HEK293 (cell line): ENCODE results near the gene TFR2.

Experiments
- CTCF ChIA-PET: fragments of 350-600 bp; formaldehyde crosslinking; extraction: SDS; loops from one replicate; lab custom pipeline; 2021; ENCODE audit warnings: antibody characterized with exemption; lab: Yijun Ruan, JAX
- POLR2A ChIA-PET: fragments of 300-600 bp; formaldehyde crosslinking; extraction: SDS; loops from one replicate; lab custom pipeline; 2020; ENCODE audit warnings: antibody characterized with exemption, inconsistent platforms; lab: Yijun Ruan, JAX
- H3K27ac ChIP-seq: fragments of 200-500 bp; sonication (Bioruptor generic); 2 replicates; pipeline ENCODE4 v1.5.1; 2014; ENCODE audit warnings: low read depth, low read length, control low read depth, inconsistent platforms; ENCODE audit errors: extremely low read depth
- H3K36me3 ChIP-seq, 2 experiments: fragments of 200-500 bp in 1 of 2; sonication (Bioruptor generic) in 1 of 2; 1 replicate in 1 of 2; 2 replicates in 1 of 2; pipeline ENCODE4 v1.5.1; 2014 to 2017; ENCODE audit warnings: inconsistent platforms in 2 of 2, low read length in 2 of 2; ENCODE audit not compliant: control insufficient read depth in 2 of 2, insufficient read depth in 1 of 2
- H3K4me1 ChIP-seq: fragments of 200-500 bp; sonication (Bioruptor generic); 2 replicates; pipeline ENCODE4 v1.5.1; 2014; ENCODE audit warnings: mild to moderate bottlenecking, low read length, inconsistent platforms; ENCODE audit not compliant: control insufficient read depth, insufficient read depth
- H3K4me3 ChIP-seq: 2 replicates; pipeline ENCODE4 v1.5.1; 2011; ENCODE audit warnings: low read depth, mild to moderate bottlenecking, control low read depth, low read length, moderate library complexity
- H3K9me3 ChIP-seq: fragments of 200-500 bp; sonication (Bioruptor generic); 2 replicates; pipeline ENCODE4 v1.5.1; 2014; ENCODE audit warnings: low read depth, low read length, inconsistent platforms; ENCODE audit not compliant: control insufficient read depth, insufficient read depth
- EGR2 ChIP-seq: fragments of 450-650 bp; formaldehyde crosslinking; IDR thresholded peaks from 2 replicates; pipeline ENCODE4 v1.5.1; 2016; ENCODE audit warnings: low read depth, missing biosample characterization, missing genetic modification characterization
- GLIS1 ChIP-seq: fragments of 450-650 bp; formaldehyde crosslinking; IDR thresholded peaks from 2 replicates; pipeline ENCODE4 v1.5.1; 2016; ENCODE audit warnings: missing biosample characterization, missing genetic modification characterization
- GLIS2 ChIP-seq: fragments of 450-650 bp; formaldehyde crosslinking; IDR thresholded peaks from 2 replicates; pipeline ENCODE4 v1.5.1; 2016; ENCODE audit warnings: missing biosample characterization, missing genetic modification characterization
- PATZ1 ChIP-seq: fragments of 450-650 bp; formaldehyde crosslinking; IDR thresholded peaks from 2 replicates; pipeline ENCODE4 v1.5.1; 2016; ENCODE audit warnings: missing biosample characterization, missing genetic modification characterization
- PBX3 ChIP-seq: sonication (generic); formaldehyde crosslinking; IDR thresholded peaks from 2 replicates; pipeline ENCODE4 v1.8.1; 2022; ENCODE audit warnings: mild to moderate bottlenecking, moderate library complexity, missing genetic modification reagents
- PRDM10 ChIP-seq: fragments of 450-650 bp; formaldehyde crosslinking; IDR thresholded peaks from 2 replicates; pipeline ENCODE4 v1.5.1; 2016; ENCODE audit warnings: missing biosample characterization, missing genetic modification characterization
- PRDM2 ChIP-seq: fragments of 450-650 bp; formaldehyde crosslinking; IDR thresholded peaks from 2 replicates; pipeline ENCODE4 v1.5.1; 2016; ENCODE audit warnings: missing biosample characterization, missing genetic modification characterization, borderline replicate concordance
- SP2 ChIP-seq: fragments of 450-650 bp; formaldehyde crosslinking; IDR thresholded peaks from 2 replicates; pipeline ENCODE4 v1.5.1; 2016; ENCODE audit warnings: missing biosample characterization, missing genetic modification characterization
- ZBTB17 ChIP-seq: fragments of 450-650 bp; formaldehyde crosslinking; IDR thresholded peaks from 2 replicates; pipeline ENCODE4 v1.5.1; 2016; ENCODE audit warnings: missing biosample characterization, missing genetic modification characterization
- ZBTB26 ChIP-seq: fragments of 450-650 bp; formaldehyde crosslinking; optimal IDR thresholded peaks from 2 replicates; pipeline ENCODE3; 2016; ENCODE audit warnings: missing biosample characterization, mild to moderate bottlenecking, missing genetic modification characterization
- ZBTB48 ChIP-seq: fragments of 450-650 bp; formaldehyde crosslinking; IDR thresholded peaks from 2 replicates; pipeline ENCODE4 v1.5.1; 2016; ENCODE audit warnings: missing biosample characterization, missing genetic modification characterization
- ZBTB7A ChIP-seq: fragments of 450-650 bp; formaldehyde crosslinking; IDR thresholded peaks from 2 replicates; pipeline ENCODE4 v1.5.1; 2016; ENCODE audit warnings: low read depth, missing biosample characterization, missing genetic modification characterization
- ZFP3 ChIP-seq: fragments of 450-650 bp; formaldehyde crosslinking; IDR thresholded peaks from 2 replicates; pipeline ENCODE4 v1.5.1; 2016; ENCODE audit warnings: low read depth, missing biosample characterization, missing genetic modification characterization
- ZIC2 ChIP-seq: fragments of 450-650 bp; formaldehyde crosslinking; IDR thresholded peaks from 2 replicates; pipeline ENCODE4 v1.5.1; 2016; ENCODE audit warnings: missing biosample characterization, missing genetic modification characterization
- ZNF341 ChIP-seq: fragments of 450-650 bp; formaldehyde crosslinking; IDR thresholded peaks from 2 replicates; pipeline ENCODE4; 2016; ENCODE audit warnings: low read depth, missing biosample characterization, missing genetic modification characterization
- ZNF350 ChIP-seq: fragments of 450-650 bp; formaldehyde crosslinking; IDR thresholded peaks from 2 replicates; pipeline ENCODE4 v1.5.0; 2017; ENCODE audit warnings: missing biosample characterization, mild to moderate bottlenecking, missing genetic modification characterization
- ZNF521 ChIP-seq: fragments of 450-650 bp; formaldehyde crosslinking; IDR thresholded peaks from 2 replicates; pipeline ENCODE4 v1.5.1; 2017; ENCODE audit warnings: missing biosample characterization, mild to moderate bottlenecking, missing genetic modification characterization
- ZNF529 ChIP-seq: fragments of 450-650 bp; formaldehyde crosslinking; IDR thresholded peaks from 2 replicates; pipeline ENCODE4 v1.5.1; 2017; ENCODE audit warnings: missing genetic modification characterization, missing biosample characterization; ENCODE audit not compliant: insufficient replicate concordance
- ZNF600 ChIP-seq: fragments of 450-650 bp; formaldehyde crosslinking; IDR thresholded peaks from 2 replicates; pipeline ENCODE4 v1.5.1; 2016; ENCODE audit warnings: missing biosample characterization, missing genetic modification characterization
- ZNF629 ChIP-seq: fragments of 450-650 bp; formaldehyde crosslinking; IDR thresholded peaks from 2 replicates; pipeline ENCODE4 v1.5.1; 2017; ENCODE audit warnings: missing biosample characterization, missing genetic modification characterization

The TFR2 gene

GRCh38 chr7:100586266-100587025 is 54.9 kb downstream of the TFR2 start, which contains the start of gene FBXO24:
Gene FBXO24 (plus strand): TSS chr7:100586328. CDS start chr7:100586626, 298 bp downstream.
- ChIA-PET CTCF (interaction anchor here (0.6 to 4.2 kb wide), 16 partner anchors 17 to 266 kb away, joined by 3 to 25 read pairs (median 4); partner anchors contain the start of genes AGFG2 and SLC12A9), POLR2A (interaction anchor here (0.6 to 3.7 kb wide), 71 partner anchors 9 to 631 kb away, joined by 3 to 91 read pairs (median 5); partner anchors contain the start of genes ACTL6B, AGFG2, AP4M1 and GIGYF1)
- peaks cover 12% of the 10 kb centered on the region for H3K4me1 ChIP-seq
- H3K36me3 ChIP-seq: peaks cover 0 to 11% of the 10 kb centered on the region in 2 experiments; a peak in 1 of 3 replicates
- peak within 1 kb of the TSS; percentile 90 for H3K4me3 ChIP-seq
- no peaks in the 10 kb centered on the region for H3K9me3 ChIP-seq
- H3K27ac ChIP-seq: peak within 1 kb of the TSS; percentile 73
- TF ChIP-seq GLIS2 (peak; percentile 99), PATZ1 (tag by site-specific recombination) (0 out of 2 replicates have a peak, but pooled peaks have one; percentile 66), SP2 (tag by site-specific recombination) (peak; percentile 99), ZBTB26 (tag by site-specific recombination) (peak; percentile 45), ZIC2 (tag by site-specific recombination) (peak; percentile 55), ZNF629 (0 out of 2 replicates have a peak, but pooled peaks have one; percentile 41), ZFP3 (tag by site-specific recombination) (no peak), PRDM2 (no peak), ZBTB17 (tag by site-specific recombination) (peak; percentile 54), ZNF529 (tag by site-specific recombination) (no peak), ZBTB48 (tag by site-specific recombination) (peak; percentile 96), GLIS1 (tag by site-specific recombination) (peak; percentile 79), EGR2 (peak; percentile 10; the same call in 1 of the 2 replicates), PBX3 (CRISPR knock-in tag) (peak; percentile 99), PRDM10 (peak; percentile 99), ZNF341 (tag by site-specific recombination) (peak; percentile 67; the same call in 1 of the 2 replicates), ZNF600 (no peak), ZNF521 (tag by site-specific recombination) (no peak), ZBTB7A (tag by site-specific recombination) (peak; percentile 88; the same call in 1 of the 2 replicates), ZNF350 (tag by site-specific recombination) (no peak)
